Calu3 (cell line): Measurements from ENCODE around the gene FLT4. TPM values are rescaled to one million over a fixed set of nuclear protein-coding genes. Genes with fewer than 3 reads are reported as not detected.

Experiments used
- BruUV-seq: library from RNA; stranded (reverse); fragments of 400-500 nt; replicated peaks from 2 replicates; lab custom pipeline; 2021; lab: Mats Ljungman, UMichigan
- CTCF ChIA-PET: fragments of 300-600 bp; sonication (Branson Sonifier 250); formaldehyde crosslinking; loops from one replicate; lab custom pipeline; 2022; ENCODE audit warnings: antibody characterized with exemption; lab: Charles Lee
- DNase-seq: peaks from one replicate; pipeline ENCODE4 v3.0.0; 2022
- H3K27ac Mint-ChIP-seq: one replicate; pipeline ENCODE4 v1.8.0; 2022; ENCODE audit warnings: mixed read lengths; ENCODE audit not compliant: unreplicated experiment
- H3K27me3 Mint-ChIP-seq: one replicate; pipeline ENCODE4 v1.8.0; 2022; ENCODE audit warnings: mixed read lengths; ENCODE audit not compliant: unreplicated experiment
- H3K36me3 Mint-ChIP-seq: one replicate; pipeline ENCODE4 v1.8.0; 2022; ENCODE audit warnings: mild to moderate bottlenecking, moderate library complexity, mixed read lengths; ENCODE audit not compliant: insufficient read depth, unreplicated experiment
- H3K4me1 Mint-ChIP-seq: one replicate; pipeline ENCODE4 v1.8.0; 2022; ENCODE audit warnings: mild to moderate bottlenecking, low read depth, mixed read lengths; ENCODE audit not compliant: unreplicated experiment
- H3K4me3 Mint-ChIP-seq: one replicate; pipeline ENCODE4 v1.8.0; 2022; ENCODE audit warnings: mild to moderate bottlenecking, low read depth, moderate library complexity, mixed read lengths; ENCODE audit not compliant: unreplicated experiment
- H3K9me3 Mint-ChIP-seq: one replicate; pipeline ENCODE4 v1.8.0; 2022; ENCODE audit warnings: low read depth, mixed read lengths; ENCODE audit not compliant: unreplicated experiment
- intact Hi-C: fragments of 100-400 bp; cut with micrococcal nuclease; formaldehyde crosslinking; loops from one replicate; pipeline ENCODE4 v1.10.0; 2022; ENCODE audit not compliant: unreplicated experiment
- total RNA-seq: library from RNA; stranded (reverse); gene quantifications from 2 replicates; pipeline ENCODE4 v1.2.3, GENCODE V29; 2022
- TF ChIP-seq, protein P1 (sequence below): fragments of 200-600 bp; IDR thresholded peaks from one replicate; pipeline ENCODE4 v1.8.0; 2022; ENCODE audit warnings: antibody characterized with exemption; ENCODE audit not compliant: unreplicated experiment

Gene FLT4
- total RNA-seq, 1 experiment from 2014 or later, result not detected

DNA sequence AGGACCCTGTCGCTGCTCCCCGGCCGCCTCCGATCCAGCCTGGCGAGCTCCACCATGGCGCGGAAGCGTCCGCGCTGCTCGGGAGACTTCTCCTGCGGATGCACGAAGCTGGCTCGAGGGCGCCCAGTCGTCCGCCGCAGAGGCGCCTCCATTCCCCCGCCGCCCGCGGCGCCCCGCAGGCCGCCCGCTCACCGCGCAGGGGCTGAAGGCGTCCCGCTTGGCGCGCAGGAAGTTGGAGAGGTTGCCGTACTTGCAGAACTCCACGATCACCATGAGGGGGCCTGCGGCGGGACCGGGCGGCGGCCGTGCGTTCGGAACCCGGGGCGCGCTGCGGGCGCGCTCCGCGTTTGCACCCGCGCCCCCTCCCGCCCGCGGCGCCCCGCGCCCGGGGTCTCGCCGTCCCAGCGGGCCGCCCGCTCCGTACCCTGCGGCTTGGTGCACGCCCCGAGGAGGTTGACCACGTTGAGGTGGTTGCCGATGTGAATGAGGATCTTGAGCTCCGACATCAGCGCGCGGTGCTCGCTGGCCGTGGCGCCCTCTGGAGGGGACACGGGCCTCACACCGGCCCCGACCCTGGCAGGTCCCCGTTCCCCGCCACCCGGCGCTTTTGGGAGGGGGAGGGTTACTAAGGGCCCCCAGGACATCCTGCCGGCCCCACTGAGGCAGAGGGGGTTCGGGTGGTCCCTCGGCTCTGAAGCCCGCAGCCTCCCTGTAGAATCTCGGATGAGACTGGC lies 30.4 kb downstream of the FLT4 start:
- no peak overlapping the region for H3K4me3 Mint-ChIP-seq
- CTCF ChIA-PET, result no interaction called here

DNA sequence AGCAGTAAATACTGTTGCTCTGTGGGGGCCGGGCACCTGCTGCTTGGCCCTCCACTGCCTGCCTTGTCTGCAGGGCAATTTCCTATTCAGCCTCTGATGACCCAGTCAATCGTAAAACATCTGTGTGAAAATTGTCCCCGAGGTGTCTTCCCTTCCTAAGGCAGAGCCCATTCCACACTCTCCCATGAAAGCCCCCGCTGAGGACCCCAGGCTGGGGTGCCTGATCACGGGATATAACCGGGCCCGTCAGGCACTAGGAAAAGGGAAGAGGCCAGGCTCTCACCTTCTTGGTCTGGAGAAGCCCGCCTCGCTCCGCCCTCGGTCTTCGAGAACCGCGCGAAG lies 30.9 kb downstream of the FLT4 start:
- H3K27ac Mint-ChIP-seq, result no peak overlapping the region
- CTCF ChIA-PET, result no interaction called here
- intact Hi-C loops, result no loop called here
- H3K9me3 Mint-ChIP-seq, result no peaks in the 10 kb centered on the region
- H3K27me3 Mint-ChIP-seq, result peaks cover 84% of the 10 kb centered on the region
- peaks cover 11% of the 10 kb centered on the region for H3K4me1 Mint-ChIP-seq
- TF ChIP-seq, protein P1, sequence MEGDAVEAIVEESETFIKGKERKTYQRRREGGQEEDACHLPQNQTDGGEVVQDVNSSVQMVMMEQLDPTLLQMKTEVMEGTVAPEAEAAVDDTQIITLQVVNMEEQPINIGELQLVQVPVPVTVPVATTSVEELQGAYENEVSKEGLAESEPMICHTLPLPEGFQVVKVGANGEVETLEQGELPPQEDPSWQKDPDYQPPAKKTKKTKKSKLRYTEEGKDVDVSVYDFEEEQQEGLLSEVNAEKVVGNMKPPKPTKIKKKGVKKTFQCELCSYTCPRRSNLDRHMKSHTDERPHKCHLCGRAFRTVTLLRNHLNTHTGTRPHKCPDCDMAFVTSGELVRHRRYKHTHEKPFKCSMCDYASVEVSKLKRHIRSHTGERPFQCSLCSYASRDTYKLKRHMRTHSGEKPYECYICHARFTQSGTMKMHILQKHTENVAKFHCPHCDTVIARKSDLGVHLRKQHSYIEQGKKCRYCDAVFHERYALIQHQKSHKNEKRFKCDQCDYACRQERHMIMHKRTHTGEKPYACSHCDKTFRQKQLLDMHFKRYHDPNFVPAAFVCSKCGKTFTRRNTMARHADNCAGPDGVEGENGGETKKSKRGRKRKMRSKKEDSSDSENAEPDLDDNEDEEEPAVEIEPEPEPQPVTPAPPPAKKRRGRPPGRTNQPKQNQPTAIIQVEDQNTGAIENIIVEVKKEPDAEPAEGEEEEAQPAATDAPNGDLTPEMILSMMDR, result no peak
- H3K4me3 Mint-ChIP-seq, result no peak overlapping the region
- no TSS peak for BruUV-seq
- no peaks in the 10 kb centered on the region for H3K36me3 Mint-ChIP-seq
- DNase-seq, result no peak

More for the DNA sequence above, 30.4 kb downstream of the FLT4 start:
- Mint-ChIP-seq H3K36me3 (no peaks in the 10 kb centered on the region), H3K27me3 (peaks cover 80% of the 10 kb centered on the region), H3K27ac (no peak overlapping the region), H3K4me1 (peaks cover 11% of the 10 kb centered on the region), H3K9me3 (no peaks in the 10 kb centered on the region)
- DNase-seq, result no peak
- TF ChIP-seq, protein P1, result no peak
- BruUV-seq, result no TSS peak
- intact Hi-C loops, result no loop called here

DNA sequence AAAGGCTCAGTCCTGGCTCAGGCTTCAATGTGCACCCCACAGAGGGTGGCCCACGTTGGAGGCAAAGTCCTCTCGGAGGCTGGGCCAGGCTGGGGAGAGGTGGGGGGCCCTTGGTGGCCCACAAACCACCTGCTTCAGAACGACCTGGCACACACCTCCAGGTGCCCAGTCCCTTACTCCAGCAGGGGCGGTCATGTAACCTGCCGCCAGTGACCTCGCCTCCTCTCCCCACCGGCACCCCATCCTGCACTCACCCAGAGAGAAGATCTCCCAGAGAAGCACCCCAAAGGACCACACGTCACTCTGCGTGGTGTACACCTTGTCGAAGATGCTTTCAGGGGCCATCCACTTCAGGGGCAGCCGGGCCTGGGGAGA lies 35.6 kb downstream of the FLT4 start:
- Mint-ChIP-seq H3K4me3 (no peak overlapping the region), H3K9me3 (no peaks in the 10 kb centered on the region), H3K4me1 (no peaks in the 10 kb centered on the region), H3K36me3 (no peaks in the 10 kb centered on the region), H3K27ac (no peak overlapping the region), H3K27me3 (peaks cover 69% of the 10 kb centered on the region)
- CTCF ChIA-PET, result interaction anchor here (0.6 kb wide), 1 partner anchor 20 kb away, joined by 5 read pairs; no protein-coding TSS in a partner anchor
- intact Hi-C loops, result loop anchor here (5.0 kb wide), 1 partner anchor 104 kb away; no protein-coding TSS in a partner anchor
- DNase-seq, result no peak
- BruUV-seq, result no TSS peak
- TF ChIP-seq, protein P1, result no peak

DNA sequence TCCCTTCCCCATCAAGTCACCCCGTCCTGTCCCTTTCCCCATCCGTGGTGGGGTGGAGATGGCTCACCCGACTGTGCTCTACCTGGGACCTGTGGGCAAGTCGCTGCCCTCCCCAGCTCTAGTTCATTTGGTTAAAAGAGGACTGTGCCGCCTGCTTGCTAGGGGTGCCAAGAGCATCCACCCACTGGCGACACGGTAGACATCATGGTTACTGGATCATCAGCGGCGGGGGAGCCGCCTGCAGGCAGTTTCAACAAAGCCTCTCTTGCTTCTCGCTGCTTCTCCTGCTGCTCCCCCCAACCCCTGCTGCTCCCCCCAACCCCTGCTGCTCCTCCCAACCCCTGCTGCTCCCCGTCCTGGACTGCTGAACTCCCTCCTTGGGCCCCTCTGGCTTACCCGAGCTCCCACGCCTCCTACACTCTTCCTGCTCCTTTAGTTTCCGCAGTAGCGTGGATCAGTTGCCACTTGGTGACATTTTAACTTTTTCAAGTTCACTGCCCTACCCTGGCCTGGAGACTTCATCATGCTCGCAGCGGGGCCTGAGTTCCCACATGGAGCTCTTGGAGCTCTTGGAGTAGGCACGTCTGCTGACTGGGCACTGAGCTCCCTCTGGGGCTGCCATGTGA lies 36.1 kb downstream of the FLT4 start:
- Mint-ChIP-seq H3K4me3 (no peak overlapping the region), H3K27ac (no peak overlapping the region), H3K36me3 (no peaks in the 10 kb centered on the region), H3K9me3 (no peaks in the 10 kb centered on the region), H3K4me1 (no peaks in the 10 kb centered on the region), H3K27me3 (peaks cover 64% of the 10 kb centered on the region)
- CTCF ChIA-PET, result interaction anchor here (0.6 kb wide), 1 partner anchor 19 kb away, joined by 5 read pairs; no protein-coding TSS in a partner anchor
- intact Hi-C loops, result loop anchor here (5.0 kb wide), 1 partner anchor 104 kb away; no protein-coding TSS in a partner anchor
- BruUV-seq, result no TSS peak
- DNase-seq, result no peak
- TF ChIP-seq, protein P1, result no peak
